SK-N-MC (cell line): ENCODE results near the gene CCDC197.

Experiments
- EZH2 ChIP-seq: fragments of 200-600 bp; sonication (generic); IDR thresholded peaks from one replicate; pipeline ENCODE4 v1.6.1; 2017; ENCODE audit warnings: antibody characterized with exemption
- POLR2AphosphoS5 ChIP-seq: IDR thresholded peaks from 2 replicates; pipeline ENCODE4 v1.6.1; 2012; ENCODE audit warnings: mild to moderate bottlenecking, low read depth, low read length, borderline replicate concordance

DNA sequence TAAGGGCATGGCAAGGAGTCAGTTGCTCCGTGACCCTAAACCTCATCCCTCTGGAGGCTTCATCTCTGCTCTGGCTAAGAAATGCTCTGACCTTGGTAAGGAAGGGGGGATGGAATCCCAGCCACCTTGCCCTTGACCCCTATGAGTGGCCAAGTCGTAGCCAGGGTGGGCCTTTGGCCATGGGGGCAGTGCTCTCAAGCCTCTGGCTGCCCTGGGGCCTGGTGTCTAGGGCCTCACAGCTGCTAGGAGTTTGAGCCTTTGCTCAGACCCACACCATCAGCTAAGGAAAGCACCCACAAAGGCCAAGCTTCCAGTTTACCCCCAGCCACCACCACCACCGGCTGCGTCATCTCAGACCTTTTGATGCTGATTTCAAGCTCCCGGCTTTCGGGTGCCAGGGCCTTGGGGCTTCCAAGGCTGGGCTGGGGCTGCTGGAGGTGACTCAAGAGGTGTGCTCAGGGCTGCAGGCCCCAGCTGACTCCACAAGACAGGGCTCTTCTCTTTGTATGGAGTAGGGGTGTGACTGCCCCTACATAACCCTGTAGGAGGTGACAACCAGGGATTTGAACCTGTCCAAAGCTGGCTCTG is 24.4 kb upstream of the CCDC197 start:
- TF ChIP-seq EZH2 (no peak), POLR2AphosphoS5 (no peak)
